HCT116 (cell line): ENCODE results near the gene NME1. TPM values are rescaled to one million over a fixed set of nuclear protein-coding genes. Genes with fewer than 3 reads are reported as not detected.

Source experiments
- ATAC-seq: fragments of 200-7000 bp; cut with Tn5 transposase; 2 replicates; pipeline ENCODE4 v1.9.1; 2020; ENCODE audit warnings: mild to moderate bottlenecking, moderate library complexity
- BruUV-seq: library from RNA; stranded (reverse); fragments of 400-500 nt; replicated peaks from 2 replicates; lab custom pipeline; 2021; lab: Mats Ljungman, UMichigan
- CTCF ChIA-PET: fragments of 300-600 bp; sonication (Branson Sonifier 250); formaldehyde crosslinking; loops from one replicate; lab custom pipeline; 2021; ENCODE audit warnings: antibody characterized with exemption; lab: Charles Lee
- POLR2A ChIA-PET: fragments of 300-600, 350-600 bp; sonication (Branson Sonifier 250); formaldehyde crosslinking; loops from one replicate; lab custom pipeline; 2021; ENCODE audit warnings: antibody characterized with exemption; lab: Charles Lee
- RAD21 ChIA-PET, 2 experiments: fragments of 300-600 bp; sonication (Branson Sonifier 250); formaldehyde crosslinking; loops; one replicate each; lab custom pipeline; 2023; ENCODE audit warnings: low total read pairs in 2 of 2; ENCODE audit not compliant: uncharacterized antibody in 2 of 2, unreplicated experiment in 2 of 2, low non-redundant PET in 1 of 2; lab: Charles Lee
- DNase-seq: peaks from one replicate; pipeline ENCODE4 v3.0.0-alpha.2; 2010; ENCODE audit warnings: low read depth, low spot score
- H2AFZ ChIP-seq: fragments of 200-600 bp; shearing (Covaris generic), sonication (generic); 2 replicates; pipeline ENCODE4 v1.6.1; 2017; ENCODE audit warnings: low read depth, mixed run types, mixed read lengths, antibody characterized with exemption, low read length; ENCODE audit not compliant: poor library complexity, severe bottlenecking
- H3K27ac ChIP-seq: 2 replicates; pipeline ENCODE4 v1.5.1; 2012; ENCODE audit warnings: low read depth, low read length
- H3K27me3 ChIP-seq: fragments of 200-600 bp; sonication (generic); 2 replicates; pipeline ENCODE4 v1.6.1; 2016; ENCODE audit warnings: mixed run types, low read length, mixed read lengths; ENCODE audit not compliant: insufficient read depth
- H3K36me3 ChIP-seq, 2 experiments: fragments of 200-500 bp in 1 of 2; fragments of 200-600 bp in 1 of 2; sonication (Bioruptor generic) in 1 of 2; sonication (generic) in 1 of 2; 2 replicates each; pipeline versions ENCODE4 v1.5.1 to v1.6.1; 2014 to 2016; ENCODE audit warnings: low read length in 2 of 2, inconsistent platforms in 1 of 2, mixed read lengths in 1 of 2, mixed run types in 1 of 2; ENCODE audit not compliant: insufficient read depth in 2 of 2, control insufficient read depth in 1 of 2
- H3K4me1 ChIP-seq, 2 experiments: fragments of 200-600 bp in 1 of 2; sonication (generic) in 1 of 2; 2 replicates each; pipeline versions ENCODE4 v1.5.1 to v1.6.1; 2012 to 2017; ENCODE audit warnings: low read length in 2 of 2, inconsistent platforms in 1 of 2, mild to moderate bottlenecking in 1 of 2, mixed read lengths in 1 of 2, mixed run types in 1 of 2, moderate library complexity in 1 of 2; ENCODE audit not compliant: insufficient read depth in 2 of 2, control insufficient read depth in 1 of 2
- H3K4me2 ChIP-seq: fragments of 200-600 bp; sonication (generic); 2 replicates; pipeline ENCODE4 v1.6.1; 2017; ENCODE audit warnings: mixed run types, low read length, mixed read lengths
- H3K4me3 ChIP-seq, 2 experiments: fragments of 200-600 bp in 1 of 2; sonication (generic) in 1 of 2; replicated peaks in 1 of 2; 2 replicates each; pipeline ENCODE4 v1.5.1; 2011 to 2016; ENCODE audit warnings: low read length in 2 of 2, control low read depth in 1 of 2, low read depth in 1 of 2, mild to moderate bottlenecking in 1 of 2, mixed read lengths in 1 of 2, mixed run types in 1 of 2
- H3K79me2 ChIP-seq: fragments of 200-600 bp; sonication (generic); 2 replicates; pipeline ENCODE4 v1.6.1; 2017; ENCODE audit warnings: mild to moderate bottlenecking, mixed run types, low read length, moderate library complexity, mixed read lengths; ENCODE audit not compliant: insufficient read depth
- H3K9ac ChIP-seq: fragments of 200-600 bp; sonication (generic); 2 replicates; pipeline ENCODE4 v1.6.1; 2016; ENCODE audit warnings: low read length, mixed read lengths
- H3K9me2 ChIP-seq: fragments of 200-600 bp; sonication (generic), shearing (Covaris generic); 2 replicates; pipeline ENCODE4 v1.6.1; 2017; ENCODE audit warnings: mixed run types, mild to moderate bottlenecking, moderate library complexity; ENCODE audit not compliant: insufficient read depth
- H3K9me3 ChIP-seq, 2 experiments: fragments of 200-500 bp in 1 of 2; fragments of 200-600 bp in 1 of 2; sonication (Bioruptor generic) in 1 of 2; sonication (generic) in 1 of 2; 2 replicates each; pipeline ENCODE4 v1.6.1; 2014 to 2017; ENCODE audit warnings: low read length in 2 of 2, mixed read lengths in 2 of 2, inconsistent platforms in 1 of 2, low read depth in 1 of 2, mild to moderate bottlenecking in 1 of 2, mixed run types in 1 of 2, moderate library complexity in 1 of 2; ENCODE audit not compliant: control insufficient read depth in 1 of 2, insufficient read depth in 1 of 2
- H4K20me1 ChIP-seq: fragments of 200-600 bp; sonication (generic), shearing (Covaris generic); 2 replicates; pipeline ENCODE4 v1.6.1; 2017; ENCODE audit warnings: mixed run types, mild to moderate bottlenecking, moderate library complexity; ENCODE audit not compliant: insufficient read depth
- CEBPB ChIP-seq: IDR thresholded peaks from 2 replicates; pipeline ENCODE4 v1.6.1; 2012; ENCODE audit warnings: low read depth
- ELF1 ChIP-seq: IDR thresholded peaks from 2 replicates; pipeline ENCODE4 v1.6.1; 2012; ENCODE audit warnings: low read depth, borderline replicate concordance
- EZH2phosphoT487 ChIP-seq: fragments of 200-600 bp; IDR thresholded peaks from 2 replicates; pipeline ENCODE4 v1.6.1; 2018; ENCODE audit warnings: antibody characterized with exemption, borderline replicate concordance
- POLR2AphosphoS5 ChIP-seq: IDR thresholded peaks from 2 replicates; pipeline ENCODE4 v1.6.1; 2011; ENCODE audit warnings: mild to moderate bottlenecking, low read depth, low read length, moderate library complexity
- ZFX ChIP-seq: fragments of 450-650 bp; IDR thresholded peaks from 2 replicates; pipeline ENCODE4 v1.6.1; 2017
- intact Hi-C: fragments of 100-400 bp; cut with micrococcal nuclease; formaldehyde crosslinking; loops from 2 replicates; pipeline ENCODE4 v1.10.0; 2022
- total RNA-seq: library from RNA; stranded (reverse); gene quantifications from one replicate; pipeline ENCODE4 v1.2.1, GENCODE V29; 2021; ENCODE audit not compliant: unreplicated experiment
- TF ChIP-seq, protein P1 (sequence below), 3 experiments: fragments of 200-600 bp in 1 of 3; sonication (generic) in 1 of 3; IDR thresholded peaks in 2 of 3; conservative IDR thresholded peaks in 1 of 3; 2 replicates each; pipeline ENCODE4 v1.5.1; 2012 to 2017; ENCODE audit warnings: low read depth in 2 of 3, low read length in 2 of 3, antibody characterized with exemption in 1 of 3, borderline replicate concordance in 1 of 3, control low read depth in 1 of 3, mild to moderate bottlenecking in 1 of 3, mixed read lengths in 1 of 3, mixed run types in 1 of 3, moderate library complexity in 1 of 3; ENCODE audit not compliant: insufficient read depth in 1 of 3
- TF ChIP-seq, protein P2 (sequence below): IDR thresholded peaks from 2 replicates; pipeline ENCODE4 v1.6.1; 2012; ENCODE audit warnings: low read depth
- TF ChIP-seq, protein P3 (sequence below): IDR thresholded peaks from 2 replicates; pipeline ENCODE4 v1.6.1; 2012
- TF ChIP-seq, protein P4 (sequence below): IDR thresholded peaks from 2 replicates; pipeline ENCODE4 v1.6.1; 2011; ENCODE audit warnings: mild to moderate bottlenecking, low read length, moderate library complexity; ENCODE audit not compliant: insufficient replicate concordance; ENCODE audit errors: extremely low read depth

NME1 gene
- total RNA-seq, 1 experiment from 2014 or later: 510 TPM

DNA sequence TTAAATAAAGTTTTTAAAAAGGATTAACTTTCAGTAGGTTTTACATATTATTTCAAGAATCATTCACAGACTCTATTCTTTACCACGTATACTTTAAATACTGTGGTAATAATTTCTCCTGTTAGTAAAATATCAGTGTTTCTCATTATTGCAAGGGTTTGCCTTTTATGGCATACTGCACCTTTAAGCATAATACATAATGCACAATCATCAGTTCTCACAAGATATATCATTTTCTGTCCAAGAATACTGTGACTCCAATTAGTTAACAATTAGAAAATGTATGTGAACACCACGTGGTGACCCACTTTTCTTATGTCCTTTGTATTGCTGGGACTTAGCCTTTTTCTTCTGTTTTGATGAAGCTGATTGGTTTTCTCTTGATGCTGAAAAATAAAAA, 38.5 kb downstream of the NME1 start:
- DNase-seq: no peak
- Histone ChIP-seq H3K4me1 (no peaks in the 10 kb centered on the region), H3K9ac (no peak overlapping the region), H3K79me2 (no peaks in the 10 kb centered on the region), H3K9me3 (no peaks in the 10 kb centered on the region), H3K27me3 (no peaks in the 10 kb centered on the region), H3K4me2 (no peak overlapping the region), H2AFZ (no peak overlapping the region), H3K4me3 (no peak overlapping the region), H4K20me1 (no peaks in the 10 kb centered on the region), H3K27ac (no peak overlapping the region), H3K36me3 (peaks cover 37 to 55% of the 10 kb centered on the region in 2 experiments), H3K9me2 (no peaks in the 10 kb centered on the region)
- no TSS peak for BruUV-seq
- POLR2A ChIA-PET: no interaction called here
- TF ChIP-seq, protein P1, sequence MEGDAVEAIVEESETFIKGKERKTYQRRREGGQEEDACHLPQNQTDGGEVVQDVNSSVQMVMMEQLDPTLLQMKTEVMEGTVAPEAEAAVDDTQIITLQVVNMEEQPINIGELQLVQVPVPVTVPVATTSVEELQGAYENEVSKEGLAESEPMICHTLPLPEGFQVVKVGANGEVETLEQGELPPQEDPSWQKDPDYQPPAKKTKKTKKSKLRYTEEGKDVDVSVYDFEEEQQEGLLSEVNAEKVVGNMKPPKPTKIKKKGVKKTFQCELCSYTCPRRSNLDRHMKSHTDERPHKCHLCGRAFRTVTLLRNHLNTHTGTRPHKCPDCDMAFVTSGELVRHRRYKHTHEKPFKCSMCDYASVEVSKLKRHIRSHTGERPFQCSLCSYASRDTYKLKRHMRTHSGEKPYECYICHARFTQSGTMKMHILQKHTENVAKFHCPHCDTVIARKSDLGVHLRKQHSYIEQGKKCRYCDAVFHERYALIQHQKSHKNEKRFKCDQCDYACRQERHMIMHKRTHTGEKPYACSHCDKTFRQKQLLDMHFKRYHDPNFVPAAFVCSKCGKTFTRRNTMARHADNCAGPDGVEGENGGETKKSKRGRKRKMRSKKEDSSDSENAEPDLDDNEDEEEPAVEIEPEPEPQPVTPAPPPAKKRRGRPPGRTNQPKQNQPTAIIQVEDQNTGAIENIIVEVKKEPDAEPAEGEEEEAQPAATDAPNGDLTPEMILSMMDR (IDR thresholded peaks at IDR 0.05 in 2 of 3, conservative IDR thresholded peaks at IDR 0.05 in 1 of 3; ENCODE audit: borderline replicate concordance in 1 of 3, insufficient read depth in 1 of 3, low read depth in 2 of 3, low read length in 2 of 3): no peak
- no peak for TF ChIP-seq ZFX
- no peak for TF ChIP-seq EZH2phosphoT487
- TF ChIP-seq, protein P2, sequence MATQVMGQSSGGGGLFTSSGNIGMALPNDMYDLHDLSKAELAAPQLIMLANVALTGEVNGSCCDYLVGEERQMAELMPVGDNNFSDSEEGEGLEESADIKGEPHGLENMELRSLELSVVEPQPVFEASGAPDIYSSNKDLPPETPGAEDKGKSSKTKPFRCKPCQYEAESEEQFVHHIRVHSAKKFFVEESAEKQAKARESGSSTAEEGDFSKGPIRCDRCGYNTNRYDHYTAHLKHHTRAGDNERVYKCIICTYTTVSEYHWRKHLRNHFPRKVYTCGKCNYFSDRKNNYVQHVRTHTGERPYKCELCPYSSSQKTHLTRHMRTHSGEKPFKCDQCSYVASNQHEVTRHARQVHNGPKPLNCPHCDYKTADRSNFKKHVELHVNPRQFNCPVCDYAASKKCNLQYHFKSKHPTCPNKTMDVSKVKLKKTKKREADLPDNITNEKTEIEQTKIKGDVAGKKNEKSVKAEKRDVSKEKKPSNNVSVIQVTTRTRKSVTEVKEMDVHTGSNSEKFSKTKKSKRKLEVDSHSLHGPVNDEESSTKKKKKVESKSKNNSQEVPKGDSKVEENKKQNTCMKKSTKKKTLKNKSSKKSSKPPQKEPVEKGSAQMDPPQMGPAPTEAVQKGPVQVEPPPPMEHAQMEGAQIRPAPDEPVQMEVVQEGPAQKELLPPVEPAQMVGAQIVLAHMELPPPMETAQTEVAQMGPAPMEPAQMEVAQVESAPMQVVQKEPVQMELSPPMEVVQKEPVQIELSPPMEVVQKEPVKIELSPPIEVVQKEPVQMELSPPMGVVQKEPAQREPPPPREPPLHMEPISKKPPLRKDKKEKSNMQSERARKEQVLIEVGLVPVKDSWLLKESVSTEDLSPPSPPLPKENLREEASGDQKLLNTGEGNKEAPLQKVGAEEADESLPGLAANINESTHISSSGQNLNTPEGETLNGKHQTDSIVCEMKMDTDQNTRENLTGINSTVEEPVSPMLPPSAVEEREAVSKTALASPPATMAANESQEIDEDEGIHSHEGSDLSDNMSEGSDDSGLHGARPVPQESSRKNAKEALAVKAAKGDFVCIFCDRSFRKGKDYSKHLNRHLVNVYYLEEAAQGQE: no peak
- no peak for TF ChIP-seq CEBPB
- TF ChIP-seq, protein P3, sequence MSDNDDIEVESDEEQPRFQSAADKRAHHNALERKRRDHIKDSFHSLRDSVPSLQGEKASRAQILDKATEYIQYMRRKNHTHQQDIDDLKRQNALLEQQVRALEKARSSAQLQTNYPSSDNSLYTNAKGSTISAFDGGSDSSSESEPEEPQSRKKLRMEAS: no peak
- TF ChIP-seq, protein P4, sequence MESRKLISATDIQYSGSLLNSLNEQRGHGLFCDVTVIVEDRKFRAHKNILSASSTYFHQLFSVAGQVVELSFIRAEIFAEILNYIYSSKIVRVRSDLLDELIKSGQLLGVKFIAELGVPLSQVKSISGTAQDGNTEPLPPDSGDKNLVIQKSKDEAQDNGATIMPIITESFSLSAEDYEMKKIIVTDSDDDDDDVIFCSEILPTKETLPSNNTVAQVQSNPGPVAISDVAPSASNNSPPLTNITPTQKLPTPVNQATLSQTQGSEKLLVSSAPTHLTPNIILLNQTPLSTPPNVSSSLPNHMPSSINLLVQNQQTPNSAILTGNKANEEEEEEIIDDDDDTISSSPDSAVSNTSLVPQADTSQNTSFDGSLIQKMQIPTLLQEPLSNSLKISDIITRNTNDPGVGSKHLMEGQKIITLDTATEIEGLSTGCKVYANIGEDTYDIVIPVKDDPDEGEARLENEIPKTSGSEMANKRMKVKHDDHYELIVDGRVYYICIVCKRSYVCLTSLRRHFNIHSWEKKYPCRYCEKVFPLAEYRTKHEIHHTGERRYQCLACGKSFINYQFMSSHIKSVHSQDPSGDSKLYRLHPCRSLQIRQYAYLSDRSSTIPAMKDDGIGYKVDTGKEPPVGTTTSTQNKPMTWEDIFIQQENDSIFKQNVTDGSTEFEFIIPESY: no peak
- no peak for TF ChIP-seq ELF1
- TF ChIP-seq POLR2AphosphoS5: no peak
- no peak for ATAC-seq
- RAD21 ChIA-PET: no interaction called here
- CTCF ChIA-PET: no interaction called here
- intact Hi-C loops: no loop called here
